Stimulated activated naive CD8-positive, alpha-beta T cell treated with anti-CD3 and anti-CD28 coated beads, Interleukin-15, amount 100 ng/mL, for 72 hours (primary cell): ENCODE measurements around the gene CD86.

ENCODE experiments used
- ATAC-seq: fragments of 150-1000 bp; cut with Tn5 transposase; 2 replicates; pipeline ENCODE4 v1.10.0; 2021; ENCODE audit warnings: mild to moderate bottlenecking, moderate library complexity
- DNase-seq, 2 donors: peaks; one replicate each; pipeline ENCODE4 v3.0.0; 2021 to 2022
- H3K27ac Mint-ChIP-seq, 2 donors: one replicate each; pipeline ENCODE4 v1.8.0; 2022; ENCODE audit warnings: mild to moderate bottlenecking in 2 of 2, mixed read lengths in 2 of 2, moderate library complexity in 2 of 2
- H3K27me3 Mint-ChIP-seq: one replicate; pipeline ENCODE4 v1.8.0; 2022; ENCODE audit warnings: mixed read lengths
- H3K4me1 Mint-ChIP-seq: one replicate; pipeline ENCODE4 v1.8.0; 2022; ENCODE audit warnings: mild to moderate bottlenecking, mixed read lengths
- H3K4me3 Mint-ChIP-seq, 2 donors: one replicate each; pipeline ENCODE4 v1.8.0; 2022; ENCODE audit warnings: mild to moderate bottlenecking in 2 of 2, mixed read lengths in 2 of 2, moderate library complexity in 1 of 2
- H3K9me3 Mint-ChIP-seq, 2 donors: one replicate each; pipeline ENCODE4 v1.8.0; 2022; ENCODE audit warnings: mixed read lengths in 2 of 2

CD86 gene, protein sequence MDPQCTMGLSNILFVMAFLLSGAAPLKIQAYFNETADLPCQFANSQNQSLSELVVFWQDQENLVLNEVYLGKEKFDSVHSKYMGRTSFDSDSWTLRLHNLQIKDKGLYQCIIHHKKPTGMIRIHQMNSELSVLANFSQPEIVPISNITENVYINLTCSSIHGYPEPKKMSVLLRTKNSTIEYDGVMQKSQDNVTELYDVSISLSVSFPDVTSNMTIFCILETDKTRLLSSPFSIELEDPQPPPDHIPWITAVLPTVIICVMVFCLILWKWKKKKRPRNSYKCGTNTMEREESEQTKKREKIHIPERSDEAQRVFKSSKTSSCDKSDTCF

DNA sequence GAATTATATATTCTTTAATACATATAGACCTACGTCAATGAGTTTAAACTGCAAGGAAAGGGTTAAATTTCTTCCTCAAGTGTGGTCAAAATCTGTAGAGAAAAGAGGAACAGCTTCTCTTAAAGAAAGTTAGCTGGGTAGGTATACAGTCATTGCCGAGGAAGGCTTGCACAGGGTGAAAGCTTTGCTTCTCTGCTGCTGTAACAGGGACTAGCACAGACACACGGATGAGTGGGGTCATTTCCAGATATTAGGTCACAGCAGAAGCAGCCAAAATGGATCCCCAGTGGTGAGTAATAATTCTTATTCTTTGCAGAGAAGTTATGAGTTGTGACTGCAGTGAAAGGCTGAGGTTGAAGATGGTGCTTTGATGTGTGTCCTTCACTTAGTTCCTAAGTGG is at the start of gene CD86:
CD86 (plus strand) TSS at position 148 of the 400 bp plus-strand sequence; CDS start at position 276, 128 bp downstream.
- no peak for DNase-seq
- peak; percentile 76 for ATAC-seq
- Mint-ChIP-seq H3K4me1 (no peaks in the 10 kb centered on the region), H3K4me3 (no peak within 1 kb of the TSS), H3K27me3 (peaks cover 56% of the 10 kb centered on the region), H3K9me3 (peaks cover 0 to 4% of the 10 kb centered on the region in 2 donors), H3K27ac (no peak within 1 kb of the TSS)

DNA sequence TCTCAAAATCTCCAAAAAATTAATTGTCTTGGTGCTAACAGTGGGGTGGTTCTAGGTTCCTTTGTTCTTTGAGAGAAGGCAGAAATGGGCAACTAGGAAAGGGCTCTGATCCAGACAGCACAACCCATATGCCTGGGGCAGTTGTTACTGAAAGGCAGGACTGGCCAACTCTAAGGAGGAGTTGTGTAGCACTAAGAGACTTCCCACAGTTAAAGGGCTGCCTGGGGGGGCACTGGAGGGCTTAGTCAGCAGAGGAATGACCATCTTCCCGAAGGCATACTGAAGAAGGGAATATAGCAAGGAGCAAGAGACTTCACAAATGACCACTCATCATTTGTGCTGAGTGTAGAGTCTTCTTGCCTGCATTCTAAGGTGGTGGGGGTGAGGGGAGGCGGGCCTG is 48.9 kb upstream of the CD86 start:
- no peak overlapping the region for H3K27ac Mint-ChIP-seq
- ATAC-seq = no peak

DNA sequence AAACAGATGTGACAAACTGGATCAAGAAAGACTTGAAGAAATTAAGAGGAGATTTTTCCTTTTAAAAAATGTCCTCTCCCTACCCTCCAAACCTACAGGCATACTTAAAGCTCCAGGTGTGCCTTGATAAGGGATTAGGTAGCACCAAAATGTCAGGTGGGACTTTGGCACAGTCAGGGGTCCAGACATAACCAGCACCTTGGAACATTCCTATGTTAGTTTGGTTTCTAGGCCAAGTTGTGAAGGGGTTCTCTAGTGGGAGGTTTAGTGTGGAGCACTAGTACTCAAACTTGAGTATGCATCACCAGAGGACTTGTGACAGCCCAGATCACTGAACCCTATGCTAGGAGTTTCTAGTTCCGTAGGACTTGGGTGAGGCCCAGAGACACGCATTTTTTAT is 47.0 kb upstream of the CD86 start:
- H3K27me3 Mint-ChIP-seq = peaks cover 37% of the 10 kb centered on the region
- ATAC-seq (no peak), DNase-seq (no peak)
- H3K9me3 Mint-ChIP-seq = no peaks in the 10 kb centered on the region
- H3K4me1 Mint-ChIP-seq = peaks cover 12% of the 10 kb centered on the region
- H3K4me3 Mint-ChIP-seq = no peak overlapping the region
- H3K27ac Mint-ChIP-seq = no peak overlapping the region

More for the DNA sequence above, 48.9 kb upstream of the CD86 start:
- Mint-ChIP-seq H3K27me3 (peaks cover 35% of the 10 kb centered on the region), H3K9me3 (no peaks in the 10 kb centered on the region), H3K4me1 (peaks cover 12% of the 10 kb centered on the region), H3K4me3 (no peak overlapping the region)
- DNase-seq = no peak

DNA sequence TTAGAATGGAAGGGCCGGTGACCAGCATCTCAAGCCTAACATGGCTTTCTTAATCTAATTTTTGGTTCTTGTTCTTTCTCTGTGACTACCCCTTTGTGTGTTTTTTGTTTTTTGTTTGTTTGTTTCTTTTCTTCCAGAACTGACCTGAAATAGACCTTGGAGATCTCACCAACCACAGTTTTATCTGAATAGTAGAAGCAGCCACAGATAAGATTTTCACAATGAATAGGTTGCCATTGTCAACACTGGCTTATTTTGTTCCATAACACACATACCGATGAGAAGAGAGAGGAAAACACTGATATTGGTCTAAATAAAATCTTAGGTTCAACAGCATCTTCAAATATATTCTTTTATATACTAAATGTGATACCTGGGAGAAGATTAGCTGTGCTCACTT is 44.7 kb upstream of the CD86 start:
- no peak overlapping the region for H3K27ac Mint-ChIP-seq
- no peak for ATAC-seq
- H3K4me3 Mint-ChIP-seq = no peak overlapping the region
- H3K27me3 Mint-ChIP-seq = peaks cover 38% of the 10 kb centered on the region
- H3K4me1 Mint-ChIP-seq = peaks cover 8% of the 10 kb centered on the region
- no peak for DNase-seq
- no peaks in the 10 kb centered on the region for H3K9me3 Mint-ChIP-seq

DNA sequence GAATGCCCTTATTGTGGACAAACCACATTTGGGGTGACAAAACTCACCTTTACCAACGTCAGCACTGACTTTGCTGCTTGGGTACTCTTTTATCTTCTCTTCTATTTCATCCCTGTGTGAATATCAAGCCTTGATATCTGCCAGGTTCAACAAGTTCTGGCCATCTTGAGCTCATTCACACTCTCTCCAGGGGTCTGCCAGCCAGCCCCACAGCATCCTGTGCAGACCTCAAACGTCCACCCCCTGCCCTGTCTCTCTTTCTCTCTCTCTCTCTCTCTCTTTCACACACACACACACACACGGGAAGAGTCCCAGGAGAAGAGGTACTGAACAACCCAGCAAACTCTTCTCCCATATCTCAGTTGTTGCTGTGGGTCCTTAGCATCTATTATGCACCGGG is 43.8 kb upstream of the CD86 start:
- Mint-ChIP-seq H3K9me3 (peaks cover 0 to 5% of the 10 kb centered on the region in 2 donors), H3K27me3 (peaks cover 47% of the 10 kb centered on the region), H3K27ac (no peak overlapping the region), H3K4me3 (no peak overlapping the region), H3K4me1 (peaks cover 8% of the 10 kb centered on the region)
- no peak for ATAC-seq
- no peak for DNase-seq

DNA sequence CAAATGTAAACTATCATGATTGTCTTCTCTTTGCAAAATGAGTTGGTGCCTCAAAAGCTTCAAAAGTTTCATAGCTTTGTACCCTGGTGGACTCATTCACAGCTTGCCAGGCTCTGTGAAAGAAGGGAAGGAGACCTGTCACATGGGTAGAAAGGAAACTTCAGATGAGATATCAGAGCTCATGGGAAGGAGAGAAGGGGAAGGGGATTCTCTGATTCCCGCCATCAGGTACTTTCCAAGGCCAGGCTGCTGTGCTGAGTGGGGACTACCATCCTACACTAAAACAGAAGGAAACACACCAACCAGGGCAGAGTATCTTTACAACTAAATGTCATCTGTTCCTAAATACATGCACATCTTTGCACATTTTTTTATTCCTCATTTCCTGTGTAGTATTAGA is 42.3 kb upstream of the CD86 start:
- Mint-ChIP-seq H3K27me3 (peaks cover 55% of the 10 kb centered on the region), H3K9me3 (peaks cover 0 to 5% of the 10 kb centered on the region in 2 donors), H3K27ac (no peak overlapping the region), H3K4me1 (peaks cover 8% of the 10 kb centered on the region), H3K4me3 (no peak overlapping the region)
- ATAC-seq (no peak), DNase-seq (no peak)

DNA sequence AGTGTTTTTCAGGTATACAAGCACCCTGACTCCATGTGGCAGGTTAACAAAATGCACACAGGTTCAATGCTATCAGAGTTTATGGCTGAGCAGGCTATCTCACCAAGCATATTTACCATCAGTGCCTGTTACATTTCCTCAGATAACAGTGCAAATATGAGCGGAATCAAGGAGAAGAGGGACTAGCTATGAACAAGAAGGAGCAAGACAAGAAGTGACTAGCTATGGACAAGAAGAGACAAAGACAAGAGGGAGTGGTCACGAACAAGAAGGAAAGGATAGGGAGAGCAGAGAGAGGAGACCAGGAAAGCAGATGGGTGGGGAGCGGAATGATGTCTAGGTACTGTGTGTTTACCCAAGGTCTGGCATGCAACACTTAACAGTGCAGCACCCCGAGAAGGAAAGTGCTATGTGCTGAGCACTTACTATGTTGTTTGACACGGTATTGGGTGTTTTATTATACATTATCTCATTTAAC is 41.7 kb upstream of the CD86 start:
- H3K27ac Mint-ChIP-seq = no peak overlapping the region

DNA sequence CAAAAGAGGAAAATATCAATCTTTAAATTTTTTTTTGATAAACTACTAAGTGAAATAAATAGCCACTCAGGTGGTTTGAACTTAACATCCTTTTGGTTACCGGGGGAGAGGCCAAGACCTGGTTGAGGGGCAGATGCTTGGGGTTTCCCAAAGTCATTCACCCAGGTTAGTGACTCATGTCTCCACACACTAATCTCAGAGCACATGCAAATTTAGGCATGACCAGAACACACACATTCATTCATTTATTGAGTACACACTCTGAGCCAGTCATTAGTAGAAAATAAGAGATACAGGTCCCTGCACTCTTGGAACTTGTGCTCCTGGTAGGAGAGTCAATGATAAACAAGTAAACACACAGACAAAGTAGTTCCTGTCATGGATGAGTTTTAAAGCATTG is 40.4 kb upstream of the CD86 start:
- DNase-seq = peak; percentile 8 to 61
- peak; percentile 99 for ATAC-seq
- peaks cover 60% of the 10 kb centered on the region for H3K27me3 Mint-ChIP-seq
- peaks cover 8% of the 10 kb centered on the region for H3K4me1 Mint-ChIP-seq
- peaks cover 0 to 5% of the 10 kb centered on the region in 2 donors for H3K9me3 Mint-ChIP-seq
- no peak overlapping the region for H3K27ac Mint-ChIP-seq
- H3K4me3 Mint-ChIP-seq = no peak overlapping the region

More for the DNA sequence above, 41.7 kb upstream of the CD86 start:
- Mint-ChIP-seq H3K4me3 (no peak overlapping the region), H3K4me1 (peaks cover 8% of the 10 kb centered on the region), H3K9me3 (peaks cover 0 to 5% of the 10 kb centered on the region in 2 donors), H3K27me3 (peaks cover 58% of the 10 kb centered on the region)
- no peak for ATAC-seq
- no peak for DNase-seq

DNA sequence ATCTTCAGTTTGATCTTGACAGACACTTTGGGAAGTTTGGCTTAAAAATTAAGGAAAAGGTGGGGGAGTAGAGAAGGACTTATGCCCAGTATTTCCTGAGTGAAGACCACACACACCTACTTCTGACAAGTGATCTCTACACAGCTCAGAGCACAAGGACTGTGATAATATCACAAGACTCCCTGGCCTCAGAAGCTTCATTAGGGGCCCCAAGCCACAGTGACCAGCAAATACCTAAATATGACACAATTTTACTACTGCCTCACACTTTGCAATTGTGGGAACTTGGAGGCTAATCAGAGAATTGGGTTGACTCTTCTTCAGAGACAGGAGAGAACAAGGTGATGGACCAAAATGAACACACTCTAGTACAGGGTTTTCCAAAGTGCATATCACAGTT is 35.7 kb upstream of the CD86 start:
- Mint-ChIP-seq H3K9me3 (peaks cover 0 to 5% of the 10 kb centered on the region in 2 donors), H3K27ac (no peak overlapping the region), H3K27me3 (peaks cover 61% of the 10 kb centered on the region), H3K4me1 (peaks cover 13% of the 10 kb centered on the region), H3K4me3 (no peak overlapping the region)
- ATAC-seq (no peak), DNase-seq (no peak)

DNA sequence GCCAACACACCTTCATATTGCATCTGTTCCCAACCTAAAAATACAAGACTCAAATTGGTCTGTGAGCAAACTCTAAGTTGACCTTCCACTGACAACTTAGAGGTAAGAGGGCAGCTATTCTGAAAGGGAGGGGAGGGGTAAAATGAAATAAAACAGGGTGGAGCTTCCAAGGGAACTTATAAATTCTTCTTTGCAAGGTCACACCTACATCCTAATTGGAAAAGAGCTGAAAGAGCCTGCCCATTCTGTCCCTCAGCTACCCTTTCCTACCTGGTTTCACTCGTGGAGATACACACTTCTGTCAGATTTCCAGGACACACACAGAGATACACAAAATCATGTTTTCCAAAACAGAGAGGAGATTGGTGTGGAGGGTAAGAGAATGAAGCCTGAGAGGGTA is 34.1 kb upstream of the CD86 start:
- Mint-ChIP-seq H3K27me3 (peaks cover 56% of the 10 kb centered on the region), H3K9me3 (peaks cover 0 to under 1% of the 10 kb centered on the region in 2 donors), H3K27ac (no peak overlapping the region), H3K4me3 (peak overlapping the region in 1 of 2 donors; percentile 0), H3K4me1 (peaks cover 6% of the 10 kb centered on the region)
- DNase-seq (no peak), ATAC-seq (no peak)

DNA sequence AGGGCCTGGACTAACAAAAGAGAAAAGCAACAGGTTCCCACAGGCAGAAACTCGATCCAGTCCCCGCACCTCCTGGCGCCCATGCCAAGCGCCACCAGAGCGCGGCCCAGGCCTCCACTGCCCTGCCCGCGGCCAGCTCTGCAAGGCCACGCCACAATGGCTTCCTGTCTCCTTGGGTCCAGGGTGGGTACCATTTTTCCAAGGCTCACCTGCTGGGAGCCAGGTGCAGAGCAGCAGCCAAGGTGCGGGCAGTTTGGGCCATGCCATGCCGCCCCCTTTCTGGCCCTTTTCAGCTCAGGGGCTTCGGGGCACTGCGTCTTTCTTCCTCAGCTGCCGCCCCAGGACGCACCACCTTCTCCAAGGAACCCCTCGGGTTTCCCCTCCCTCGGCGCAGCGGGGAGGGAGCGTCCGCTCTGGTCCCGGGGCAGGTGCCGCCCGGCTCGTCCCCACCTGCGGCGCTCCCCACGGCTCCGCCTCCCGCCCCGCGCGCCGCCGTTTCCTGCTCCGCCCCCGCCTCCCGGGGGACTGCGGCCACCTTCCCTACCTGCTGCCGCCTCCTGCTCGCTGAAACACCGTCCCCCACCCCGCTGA is 33.3 kb upstream of the CD86 start, which contains the start of gene ILDR1:
ILDR1 (minus strand) TSS at position 437 of the 591 bp plus-strand sequence; CDS start at position 267, 170 bp downstream.
- DNase-seq (no peak), ATAC-seq (peak; percentile 66)
- H3K4me1 Mint-ChIP-seq = peaks cover 6% of the 10 kb centered on the region
- H3K27ac Mint-ChIP-seq = no peak within 1 kb of the TSS
- peaks cover 50% of the 10 kb centered on the region for H3K27me3 Mint-ChIP-seq
- H3K9me3 Mint-ChIP-seq = no peaks in the 10 kb centered on the region
- peak within 1 kb of the TSS; percentile 78 to 81 for H3K4me3 Mint-ChIP-seq

DNA sequence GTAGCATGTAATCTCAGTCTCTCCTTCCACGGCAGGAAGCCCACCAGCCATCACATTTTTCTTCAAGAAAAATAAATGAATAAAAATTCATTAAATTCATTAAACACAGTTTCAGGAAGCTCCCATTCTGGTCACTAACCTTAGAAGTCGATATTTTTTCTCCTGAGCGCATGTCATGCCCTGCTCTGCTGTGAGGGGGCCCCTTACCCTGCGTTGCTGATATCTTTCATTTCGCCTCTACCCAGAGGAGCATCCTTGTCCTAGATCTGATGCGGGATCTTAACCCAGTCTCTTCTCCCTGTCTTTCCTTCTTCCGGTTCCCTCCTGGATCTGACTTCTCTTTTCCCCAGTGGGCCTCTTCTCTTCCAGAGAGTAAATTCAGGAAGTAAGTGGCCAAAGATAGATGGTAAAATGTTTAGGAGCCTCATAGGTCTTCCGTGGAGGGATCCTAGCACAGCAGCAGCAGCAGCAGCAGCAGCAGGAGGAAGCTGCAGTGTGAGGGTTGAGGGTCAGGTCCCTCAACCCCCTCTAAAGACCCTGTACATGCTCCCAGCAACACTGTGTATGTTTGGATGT is 31.7 kb upstream of the CD86 start:
- H3K9me3 Mint-ChIP-seq = no peaks in the 10 kb centered on the region
- H3K27me3 Mint-ChIP-seq = peaks cover 41% of the 10 kb centered on the region
- H3K4me1 Mint-ChIP-seq = peaks cover 6% of the 10 kb centered on the region
- no peak overlapping the region for H3K27ac Mint-ChIP-seq
- H3K4me3 Mint-ChIP-seq = peak overlapping the region in 1 of 2 donors; percentile 55
- no peak for ATAC-seq
- no peak for DNase-seq

DNA sequence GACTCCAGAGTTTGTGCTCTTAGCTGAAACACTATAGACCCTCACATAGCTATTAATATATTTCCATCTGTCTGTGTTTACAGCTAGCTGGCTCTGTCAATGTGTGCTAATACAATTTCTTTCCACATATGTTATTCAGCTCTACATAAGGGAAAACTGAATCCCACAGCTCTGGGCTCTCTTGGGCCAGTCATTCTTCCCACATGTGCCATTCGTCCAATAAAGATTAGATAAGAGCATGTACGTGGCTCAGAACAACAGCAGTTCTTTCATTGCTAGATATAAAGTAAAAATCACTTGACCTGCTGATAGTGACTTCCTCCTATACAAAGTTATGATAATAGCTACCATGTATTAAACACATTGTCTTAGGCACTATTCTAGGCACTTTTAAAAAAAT is 30.4 kb upstream of the CD86 start:
- no peak overlapping the region for H3K4me3 Mint-ChIP-seq

DNA sequence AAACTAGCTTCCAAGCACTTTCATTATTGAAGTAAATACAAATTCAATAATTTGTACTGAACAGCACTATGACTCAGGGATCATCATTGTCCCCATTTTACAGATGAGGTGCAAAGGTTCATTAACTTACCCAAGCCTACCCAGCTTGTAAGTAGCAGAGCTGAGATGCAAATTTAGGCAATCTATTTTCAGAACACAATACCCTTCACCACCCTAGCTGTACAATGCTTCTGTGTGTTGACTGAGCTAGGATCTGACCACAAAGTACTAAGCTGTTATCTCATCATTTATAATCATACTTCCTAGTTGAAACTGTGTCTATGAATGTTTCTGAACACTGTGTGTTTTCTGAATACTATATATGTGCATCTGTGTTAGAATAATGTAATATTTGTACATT is 29.9 kb upstream of the CD86 start:
- H3K27me3 Mint-ChIP-seq = peaks cover 30% of the 10 kb centered on the region
- H3K27ac Mint-ChIP-seq = no peak overlapping the region
- ATAC-seq (no peak), DNase-seq (no peak)
- H3K4me1 Mint-ChIP-seq = peaks cover 12% of the 10 kb centered on the region
- no peak overlapping the region for H3K4me3 Mint-ChIP-seq
- no peaks in the 10 kb centered on the region for H3K9me3 Mint-ChIP-seq

More for the DNA sequence above, 30.4 kb upstream of the CD86 start:
- DNase-seq = no peak
- Mint-ChIP-seq H3K4me1 (peaks cover 7% of the 10 kb centered on the region), H3K9me3 (no peaks in the 10 kb centered on the region), H3K27me3 (peaks cover 35% of the 10 kb centered on the region), H3K27ac (no peak overlapping the region)
- ATAC-seq = no peak

DNA sequence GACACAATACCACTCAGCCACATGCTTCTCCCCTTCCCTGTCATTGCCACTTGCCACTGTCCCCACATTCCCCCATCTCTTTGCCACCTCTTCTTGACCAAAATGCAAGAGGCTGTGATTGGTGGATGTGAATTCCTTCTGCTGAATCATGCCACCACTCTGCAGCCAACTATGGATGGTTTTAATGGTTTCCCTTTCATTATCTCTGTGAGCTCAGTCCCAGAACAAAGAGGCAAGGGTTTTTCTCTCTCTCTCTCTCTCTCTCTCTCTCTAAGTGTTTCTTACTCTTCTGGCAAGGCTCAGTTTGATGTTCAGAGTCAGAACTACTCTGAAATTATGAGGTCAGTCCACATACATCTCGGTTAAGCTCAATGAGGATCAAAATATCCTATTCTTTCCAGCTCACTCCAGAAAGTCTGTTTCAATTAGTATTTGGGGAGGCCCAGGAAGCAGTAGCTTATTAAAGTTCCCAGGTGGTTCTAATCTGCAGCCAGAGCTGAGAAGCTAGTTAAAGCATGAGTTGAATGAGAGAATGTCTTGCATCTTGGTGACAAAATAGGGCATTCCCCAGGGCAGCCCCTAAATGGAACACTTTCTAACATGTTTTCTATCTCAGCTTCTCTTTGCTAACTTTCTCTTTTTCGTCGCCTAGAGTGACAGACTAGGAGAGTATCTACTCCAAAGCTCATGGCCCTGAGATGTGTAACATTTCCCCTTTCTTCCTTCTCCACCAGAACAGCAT is 24.6 kb upstream of the CD86 start:
- Mint-ChIP-seq H3K27me3 (no peaks in the 10 kb centered on the region), H3K4me1 (peaks cover 15% of the 10 kb centered on the region), H3K9me3 (peaks cover 12% of the 10 kb centered on the region in 2 donors), H3K27ac (peak overlapping the region in 1 of 2 donors; percentile 76), H3K4me3 (peak overlapping the region; percentile 19 to 57)
- peak; percentile 91 for ATAC-seq
- peak in 1 of 2 donors; percentile 43 for DNase-seq
